HEK293 (cell line): Measurements from ENCODE around the gene IFRD2.

Experiments
- CTCF ChIA-PET: fragments of 350-600 bp; formaldehyde crosslinking; extraction: SDS; loops from one replicate; lab custom pipeline; 2021; ENCODE audit warnings: antibody characterized with exemption; lab: Yijun Ruan, JAX
- POLR2A ChIA-PET: fragments of 300-600 bp; formaldehyde crosslinking; extraction: SDS; loops from one replicate; lab custom pipeline; 2020; ENCODE audit warnings: antibody characterized with exemption, inconsistent platforms; lab: Yijun Ruan, JAX
- H3K27ac ChIP-seq: fragments of 200-500 bp; sonication (Bioruptor generic); 2 replicates; pipeline ENCODE4 v1.5.1; 2014; ENCODE audit warnings: low read depth, low read length, control low read depth, inconsistent platforms; ENCODE audit errors: extremely low read depth
- H3K36me3 ChIP-seq, 2 experiments: fragments of 200-500 bp in 1 of 2; sonication (Bioruptor generic) in 1 of 2; 1 replicate in 1 of 2; 2 replicates in 1 of 2; pipeline ENCODE4 v1.5.1; 2014 to 2017; ENCODE audit warnings: inconsistent platforms in 2 of 2, low read length in 2 of 2; ENCODE audit not compliant: control insufficient read depth in 2 of 2, insufficient read depth in 1 of 2
- H3K4me1 ChIP-seq: fragments of 200-500 bp; sonication (Bioruptor generic); 2 replicates; pipeline ENCODE4 v1.5.1; 2014; ENCODE audit warnings: mild to moderate bottlenecking, low read length, inconsistent platforms; ENCODE audit not compliant: control insufficient read depth, insufficient read depth
- H3K4me3 ChIP-seq: 2 replicates; pipeline ENCODE4 v1.5.1; 2011; ENCODE audit warnings: low read depth, mild to moderate bottlenecking, control low read depth, low read length, moderate library complexity
- H3K9me3 ChIP-seq: fragments of 200-500 bp; sonication (Bioruptor generic); 2 replicates; pipeline ENCODE4 v1.5.1; 2014; ENCODE audit warnings: low read depth, low read length, inconsistent platforms; ENCODE audit not compliant: control insufficient read depth, insufficient read depth
- BCL11B ChIP-seq: fragments of 450-650 bp; formaldehyde crosslinking; IDR thresholded peaks from 2 replicates; pipeline ENCODE4 v1.5.1; 2016; ENCODE audit warnings: low read depth, missing biosample characterization, missing genetic modification characterization
- GFI1B ChIP-seq: fragments of 450-650 bp; formaldehyde crosslinking; IDR thresholded peaks from 2 replicates; pipeline ENCODE4 v1.5.1; 2016; ENCODE audit warnings: missing biosample characterization, missing genetic modification characterization
- GLI4 ChIP-seq: fragments of 450-650 bp; formaldehyde crosslinking; IDR thresholded peaks from 2 replicates; pipeline ENCODE4 v1.5.1; 2016; ENCODE audit warnings: missing biosample characterization, missing genetic modification characterization
- GLIS1 ChIP-seq: fragments of 450-650 bp; formaldehyde crosslinking; IDR thresholded peaks from 2 replicates; pipeline ENCODE4 v1.5.1; 2016; ENCODE audit warnings: missing biosample characterization, missing genetic modification characterization
- KLF10 ChIP-seq: fragments of 450-650 bp; IDR thresholded peaks from 2 replicates; pipeline ENCODE4 v1.5.1; 2018; ENCODE audit warnings: missing biosample characterization, mild to moderate bottlenecking, missing genetic modification characterization
- SCRT1 ChIP-seq: fragments of 450-650 bp; formaldehyde crosslinking; IDR thresholded peaks from 2 replicates; pipeline ENCODE4 v1.5.1; 2016; ENCODE audit warnings: missing biosample characterization, missing genetic modification characterization, borderline replicate concordance
- SP2 ChIP-seq: fragments of 450-650 bp; formaldehyde crosslinking; IDR thresholded peaks from 2 replicates; pipeline ENCODE4 v1.5.1; 2016; ENCODE audit warnings: missing biosample characterization, missing genetic modification characterization
- ZBTB20 ChIP-seq: fragments of 450-650 bp; formaldehyde crosslinking; IDR thresholded peaks from 2 replicates; pipeline ENCODE4 v1.5.1; 2016; ENCODE audit warnings: missing biosample characterization, missing genetic modification characterization
- ZEB2 ChIP-seq: fragments of 450-650 bp; formaldehyde crosslinking; IDR thresholded peaks from 2 replicates; pipeline ENCODE4 v1.5.1; 2016; ENCODE audit warnings: missing biosample characterization, missing genetic modification characterization
- ZNF138 ChIP-seq: fragments of 450-650 bp; formaldehyde crosslinking; IDR thresholded peaks from 2 replicates; pipeline ENCODE4 v1.5.1; 2016; ENCODE audit warnings: missing biosample characterization, missing genetic modification characterization, borderline replicate concordance
- ZNF148 ChIP-seq: fragments of 450-650 bp; formaldehyde crosslinking; IDR thresholded peaks from 2 replicates; pipeline ENCODE4 v1.5.0; 2017; ENCODE audit warnings: missing biosample characterization, missing genetic modification characterization, borderline replicate concordance
- ZNF211 ChIP-seq: fragments of 450-650 bp; formaldehyde crosslinking; IDR thresholded peaks from 2 replicates; pipeline ENCODE4 v1.5.1; 2016; ENCODE audit warnings: low read depth, missing biosample characterization, missing genetic modification characterization
- ZNF280D ChIP-seq: fragments of 450-650 bp; formaldehyde crosslinking; IDR thresholded peaks from 2 replicates; pipeline ENCODE4 v1.5.1; 2016; ENCODE audit warnings: missing biosample characterization, missing genetic modification characterization
- ZNF514 ChIP-seq: fragments of 450-650 bp; formaldehyde crosslinking; IDR thresholded peaks from 2 replicates; pipeline ENCODE4 v1.5.1; 2016; ENCODE audit warnings: missing biosample characterization, missing genetic modification characterization
- ZNF521 ChIP-seq: fragments of 450-650 bp; formaldehyde crosslinking; IDR thresholded peaks from 2 replicates; pipeline ENCODE4 v1.5.1; 2017; ENCODE audit warnings: missing biosample characterization, mild to moderate bottlenecking, missing genetic modification characterization
- ZNF555 ChIP-seq: fragments of 450-650 bp; formaldehyde crosslinking; conservative IDR thresholded peaks from 2 replicates; pipeline ENCODE4 v1.5.1; 2017; ENCODE audit warnings: missing biosample characterization, mild to moderate bottlenecking, missing genetic modification characterization, inconsistent platforms
- ZNF585B ChIP-seq: fragments of 450-650 bp; formaldehyde crosslinking; IDR thresholded peaks from 2 replicates; pipeline ENCODE4 v1.5.1; 2016; ENCODE audit warnings: missing biosample characterization, missing genetic modification characterization
- ZNF76 ChIP-seq: fragments of 450-650 bp; formaldehyde crosslinking; IDR thresholded peaks from 2 replicates; pipeline ENCODE4; 2016; ENCODE audit warnings: low read depth, missing biosample characterization, missing genetic modification characterization, borderline replicate concordance
- ZSCAN5A ChIP-seq: fragments of 450-650 bp; formaldehyde crosslinking; IDR thresholded peaks from 2 replicates; pipeline ENCODE4 v1.5.1; 2016; ENCODE audit warnings: missing biosample characterization, missing genetic modification characterization
- TF ChIP-seq, protein P1 (sequence below): fragments of 450-650 bp; formaldehyde crosslinking; IDR thresholded peaks from 2 replicates; pipeline ENCODE4 v1.5.1; 2016; ENCODE audit warnings: missing biosample characterization, missing genetic modification characterization

Gene IFRD2

DNA sequence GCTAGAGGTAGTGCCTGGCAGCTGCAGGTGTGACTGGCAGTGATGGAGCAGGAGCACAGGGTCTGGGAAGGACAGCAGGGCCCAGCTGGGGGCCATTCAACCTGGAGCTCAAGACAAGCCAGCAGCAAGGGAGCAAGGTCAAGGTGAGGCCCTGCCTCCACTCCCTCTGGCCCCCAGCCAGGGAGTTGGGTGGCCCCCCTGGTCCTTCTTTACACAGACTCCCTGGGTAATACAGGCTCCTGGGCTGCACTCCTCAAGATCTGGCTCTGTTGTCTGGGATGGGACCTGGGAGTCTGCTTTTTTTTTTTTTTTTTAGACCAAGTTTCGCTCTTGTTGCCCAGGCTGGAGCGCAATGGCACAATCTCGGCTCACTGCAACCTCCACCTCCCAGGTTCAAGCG, 41.7 kb downstream of the IFRD2 start:
- ChIA-PET CTCF (interaction anchor here (1.0 to 5.5 kb wide), 3 partner anchors 24 to 56 kb away, joined by 3 to 71 read pairs (median 5); partner anchors contain the start of gene GNAT1), POLR2A (interaction anchor here (0.6 to 1.2 kb wide), 3 partner anchors 23 to 558 kb away, joined by 3 to 9 read pairs (median 8); no protein-coding TSS in a partner anchor)
- Histone ChIP-seq H3K4me1 (0 out of 2 replicates have a peak, but pooled peaks cover 4% of the 10 kb centered on the region), H3K9me3 (no peaks in the 10 kb centered on the region), H3K4me3 (no peak overlapping the region), H3K36me3 (peaks cover 0 to 30% of the 10 kb centered on the region in 2 experiments; a peak in 2 of 3 replicates)
- TF ChIP-seq ZBTB20 (tag by site-specific recombination) (peak; percentile 75), GLIS1 (tag by site-specific recombination) (peak; percentile 69), KLF10 (tag by site-specific recombination) (no peak), ZNF521 (tag by site-specific recombination) (no peak), ZNF148 (tag by site-specific recombination) (no peak)
- TF ChIP-seq, all 188 proteins: peak for 2
- H3K27ac ChIP-seq: no peak overlapping the region

GRCh38 chr3:50249457-50249856, 42.8 kb downstream of the IFRD2 start:
- no peak overlapping the region for H3K4me3 ChIP-seq
- H3K36me3 ChIP-seq: peaks cover 0 to 26% of the 10 kb centered on the region in 2 experiments; a peak in 2 of 3 replicates
- H3K9me3 ChIP-seq: no peaks in the 10 kb centered on the region
- 0 out of 2 replicates have a peak, but pooled peaks cover 4% of the 10 kb centered on the region for H3K4me1 ChIP-seq
- no peak overlapping the region for H3K27ac ChIP-seq
- POLR2A ChIA-PET: interaction anchor here (1.2 kb wide), 1 partner anchor 22 kb away, joined by 3 read pairs; no protein-coding TSS in a partner anchor
- TF ChIP-seq SP2 (tag by site-specific recombination): no peak
- TF ChIP-seq KLF10 (tag by site-specific recombination): no peak
- TF ChIP-seq ZNF585B (tag by site-specific recombination): no peak
- no peak for TF ChIP-seq GFI1B (tag by site-specific recombination)
- no peak for TF ChIP-seq SCRT1
- no peak for TF ChIP-seq ZNF211
- TF ChIP-seq ZNF76 (tag by site-specific recombination): no peak
- no peak for TF ChIP-seq ZEB2 (tag by site-specific recombination)
- no peak for TF ChIP-seq ZNF555 (tag by site-specific recombination)
- no peak for TF ChIP-seq ZNF280D (tag by site-specific recombination)
- no peak for TF ChIP-seq ZNF514 (tag by site-specific recombination)
- TF ChIP-seq BCL11B (tag by site-specific recombination): no peak
- TF ChIP-seq ZNF138 (tag by site-specific recombination): no peak
- TF ChIP-seq, protein P1, sequence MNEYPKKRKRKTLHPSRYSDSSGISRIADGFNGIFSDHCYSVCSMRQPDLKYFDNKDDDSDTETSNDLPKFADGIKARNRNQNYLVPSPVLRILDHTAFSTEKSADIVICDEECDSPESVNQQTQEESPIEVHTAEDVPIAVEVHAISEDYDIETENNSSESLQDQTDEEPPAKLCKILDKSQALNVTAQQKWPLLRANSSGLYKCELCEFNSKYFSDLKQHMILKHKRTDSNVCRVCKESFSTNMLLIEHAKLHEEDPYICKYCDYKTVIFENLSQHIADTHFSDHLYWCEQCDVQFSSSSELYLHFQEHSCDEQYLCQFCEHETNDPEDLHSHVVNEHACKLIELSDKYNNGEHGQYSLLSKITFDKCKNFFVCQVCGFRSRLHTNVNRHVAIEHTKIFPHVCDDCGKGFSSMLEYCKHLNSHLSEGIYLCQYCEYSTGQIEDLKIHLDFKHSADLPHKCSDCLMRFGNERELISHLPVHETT (tag by site-specific recombination): no peak
- no peak for TF ChIP-seq ZSCAN5A (tag by site-specific recombination)
- no peak for TF ChIP-seq GLI4 (tag by site-specific recombination)
- TF ChIP-seq, all 188 proteins: peak for 0
- CTCF ChIA-PET: interaction anchor here (0.8 to 5.5 kb wide), 4 partner anchors 21 to 103 kb away, joined by 4 to 71 read pairs (median 4); partner anchors contain the start of gene GNAT1
